GM12873 (cell line): ENCODE results near the gene DUOX2.

ENCODE experiments used
- TF ChIP-seq, protein P1 (sequence below): IDR thresholded peaks from 2 replicates; pipeline ENCODE4 v1.5.1; 2012; ENCODE audit warnings: low read depth, mild to moderate bottlenecking, moderate library complexity, low read length, control low read depth; ENCODE audit not compliant: insufficient read depth; ENCODE audit errors: missing control alignments

The DUOX2 gene

DNA sequence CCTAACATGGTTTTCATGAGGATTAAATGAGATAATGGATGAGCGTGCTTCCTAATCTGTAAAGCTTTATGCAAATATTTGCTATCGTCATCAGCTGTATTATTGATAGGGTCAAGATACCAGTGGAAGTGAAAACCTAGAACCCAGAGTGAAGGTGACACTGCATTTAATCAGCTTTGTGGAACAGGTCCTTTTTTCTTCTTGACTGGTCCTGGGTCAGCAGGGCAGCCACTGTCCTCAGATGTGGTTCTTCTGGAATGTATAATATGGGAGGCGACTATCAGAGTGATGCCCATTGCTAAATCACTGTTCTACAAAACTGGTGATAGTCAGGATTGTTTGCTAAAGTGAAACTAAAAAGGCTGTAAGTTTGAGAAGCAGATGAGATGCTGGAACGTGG lies 49.6 kb downstream of the DUOX2 start:
- TF ChIP-seq, protein P1, sequence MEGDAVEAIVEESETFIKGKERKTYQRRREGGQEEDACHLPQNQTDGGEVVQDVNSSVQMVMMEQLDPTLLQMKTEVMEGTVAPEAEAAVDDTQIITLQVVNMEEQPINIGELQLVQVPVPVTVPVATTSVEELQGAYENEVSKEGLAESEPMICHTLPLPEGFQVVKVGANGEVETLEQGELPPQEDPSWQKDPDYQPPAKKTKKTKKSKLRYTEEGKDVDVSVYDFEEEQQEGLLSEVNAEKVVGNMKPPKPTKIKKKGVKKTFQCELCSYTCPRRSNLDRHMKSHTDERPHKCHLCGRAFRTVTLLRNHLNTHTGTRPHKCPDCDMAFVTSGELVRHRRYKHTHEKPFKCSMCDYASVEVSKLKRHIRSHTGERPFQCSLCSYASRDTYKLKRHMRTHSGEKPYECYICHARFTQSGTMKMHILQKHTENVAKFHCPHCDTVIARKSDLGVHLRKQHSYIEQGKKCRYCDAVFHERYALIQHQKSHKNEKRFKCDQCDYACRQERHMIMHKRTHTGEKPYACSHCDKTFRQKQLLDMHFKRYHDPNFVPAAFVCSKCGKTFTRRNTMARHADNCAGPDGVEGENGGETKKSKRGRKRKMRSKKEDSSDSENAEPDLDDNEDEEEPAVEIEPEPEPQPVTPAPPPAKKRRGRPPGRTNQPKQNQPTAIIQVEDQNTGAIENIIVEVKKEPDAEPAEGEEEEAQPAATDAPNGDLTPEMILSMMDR, result no peak

DNA sequence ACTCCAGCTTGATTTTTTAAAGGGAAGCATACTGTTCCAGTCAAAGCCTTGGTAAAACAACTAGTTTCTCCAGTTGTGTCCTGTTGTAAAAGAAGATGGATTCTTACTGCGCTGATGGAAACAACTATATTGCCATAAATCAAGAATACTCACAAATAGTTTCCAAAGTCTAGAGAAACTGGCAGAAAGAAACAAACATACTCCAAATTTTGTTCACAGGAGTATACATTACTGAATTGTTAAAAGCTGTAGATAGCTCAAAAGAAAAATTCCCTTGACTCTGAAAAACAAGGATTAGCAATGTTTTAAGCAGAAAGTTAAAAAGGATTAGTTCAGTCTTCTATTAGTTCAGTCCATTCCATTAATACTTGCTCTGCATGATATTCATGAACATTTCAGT lies 63.4 kb downstream of the DUOX2 start:
- TF ChIP-seq, protein P1, result no peak

DNA sequence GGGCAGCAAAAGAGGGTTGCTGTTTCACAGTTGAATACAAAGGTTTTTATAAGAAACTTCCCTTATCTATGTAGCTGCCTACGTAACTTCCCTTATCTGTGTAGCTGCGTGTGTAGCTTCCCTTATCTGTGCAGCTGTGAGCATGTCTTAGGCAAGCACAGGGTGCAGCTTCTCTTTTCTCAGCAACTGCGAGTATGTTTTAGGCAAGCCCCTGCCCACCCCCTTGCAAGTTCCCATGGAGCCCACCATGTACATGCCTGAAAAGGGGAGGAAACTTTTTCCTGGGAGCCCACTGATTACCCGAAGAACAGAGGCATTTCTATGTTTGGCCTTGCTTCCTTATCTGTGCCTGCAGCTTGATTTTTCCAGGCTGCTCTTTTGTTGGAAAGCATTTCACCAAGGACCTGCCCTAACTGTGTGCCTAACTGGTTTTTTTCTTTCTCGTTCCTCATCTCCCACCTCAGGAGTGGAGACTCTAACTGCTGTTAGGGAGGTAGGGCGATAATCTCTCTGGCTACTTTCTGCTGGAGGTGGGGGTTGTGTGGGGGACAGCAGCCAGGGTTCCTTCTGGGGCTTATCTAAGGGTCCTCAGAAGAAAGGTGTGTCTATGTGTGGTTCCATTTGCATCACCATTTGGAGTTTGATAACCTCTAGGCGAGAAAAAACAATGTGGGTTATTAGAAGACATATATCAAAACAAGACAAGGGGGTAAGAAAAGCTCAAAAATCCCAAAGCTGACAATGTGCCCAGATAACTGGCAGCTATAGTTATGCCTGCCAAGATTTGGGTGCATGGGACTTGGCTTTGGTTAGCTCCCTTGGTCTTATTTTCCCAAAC lies 65.0 kb downstream of the DUOX2 start:
- TF ChIP-seq, protein P1, result no peak
